Astrocyte of the spinal cord (primary cell): Measurements from ENCODE around the gene HSCB.
"Not testable (repeated sequence)": the region's sequence is repeated elsewhere in the genome, so short reads cannot be mapped to it uniquely, and the experiment has no call there.

ENCODE experiments used
- DNase-seq: peaks from one replicate; pipeline ENCODE4 v3.0.0; 2011; ENCODE audit warnings: low read depth, low spot score
- H3K4me3 ChIP-seq: 2 replicates; pipeline ENCODE4 v1.5.1; 2011; ENCODE audit warnings: low read depth, mild to moderate bottlenecking, low read length, moderate library complexity
- CTCF ChIP-seq: IDR thresholded peaks from 2 replicates; pipeline ENCODE4 v1.5.1; 2012; ENCODE audit warnings: low read depth, mild to moderate bottlenecking, low read length, inconsistent platforms
- in situ Hi-C: cut with HindIII; loops from 2 replicates; pipeline ENCODE4 v1.10.0; 2017; ENCODE audit warnings: low sequenced_read_pairs

The HSCB gene

GRCh38 chr22:28761449-28761755 is 19.6 kb downstream of the HSCB start:
- no peak overlapping the region for H3K4me3 ChIP-seq
- TF ChIP-seq CTCF, result no peak
- DNase-seq, result no peak
- in situ Hi-C loops, result no loop called here

- H3K4me3 ChIP-seq, in situ Hi-C loops, DNase-seq: not testable (repeated sequence)
These were observed 20.2 kb downstream of the HSCB start for GRCh38 chr22:28762000-28762399.

GRCh38 chr22:28766628-28767027 is 24.8 kb downstream of the HSCB start:
- no peak for TF ChIP-seq CTCF
- DNase-seq, result no peak
- no peak overlapping the region for H3K4me3 ChIP-seq
- in situ Hi-C loops, result no loop called here

- no peak for TF ChIP-seq CTCF
- no peak overlapping the region for H3K4me3 ChIP-seq
- DNase-seq, result no peak
- in situ Hi-C loops, result no loop called here
These were observed 27.0 kb downstream of the HSCB start for GRCh38 chr22:28768701-28769393.

- in situ Hi-C loops, result no loop called here
- H3K4me3 ChIP-seq, result no peak overlapping the region
- TF ChIP-seq CTCF, result no peak
- DNase-seq, result no peak
These were observed 27.7 kb downstream of the HSCB start for GRCh38 chr22:28769394-28770085.

GRCh38 chr22:28771195-28771791 is 29.5 kb downstream of the HSCB start:
- DNase-seq, result no peak

More at GRCh38 chr22:28771195-28771791, 29.5 kb downstream of the HSCB start:
- no peak for TF ChIP-seq CTCF
- no peak overlapping the region for H3K4me3 ChIP-seq
- in situ Hi-C loops, result no loop called here
